ENCODE results near the gene TBC1D2B. TPM values are rescaled to one million over a fixed set of nuclear protein-coding genes. Genes with fewer than 3 reads are reported as not detected.

TBC1D2B gene
- total and polyA plus RNA-seq, 8 donors = 9.3 to 61.7 (median 38.8) TPM

DNA sequence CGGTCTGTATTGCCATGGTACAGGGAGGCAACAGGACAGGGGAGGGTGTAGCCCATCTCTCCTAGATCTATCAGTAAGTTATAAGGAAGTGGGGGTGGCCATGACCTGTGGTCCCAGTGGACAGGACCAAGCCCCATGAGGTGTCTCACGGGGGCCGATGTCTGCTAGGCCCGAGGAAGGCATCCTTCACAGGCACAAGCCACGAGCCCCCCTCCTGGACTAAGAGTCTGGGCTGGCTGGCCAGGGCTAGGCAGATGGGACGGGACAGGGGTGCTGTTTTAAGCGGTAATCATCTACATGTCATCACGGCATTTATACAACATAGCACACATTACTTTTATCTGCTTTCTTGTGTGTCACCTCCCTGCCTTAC, 2.6 kb upstream of the TBC1D2B start:
- H3K4me1 ChIP-seq = peaks cover 21 to 77% (median 47%) of the 10 kb centered on the region in 4 donors
- H3K9me3 ChIP-seq = no peaks in the 10 kb centered on the region
- H3K27ac ChIP-seq = no peak overlapping the region
- intact Hi-C loops (cut with DNase I; ENCODE audit: low total_unique reads) = no loop called here
- DNase-seq = no peak
- H3K27me3 ChIP-seq = no peaks in the 10 kb centered on the region
- WGBS, 5 donors = 90 to 95% (median 94%) methylated on average over 8 of the region's 8 CpGs
- H3K4me3 ChIP-seq = no peak overlapping the region
- no peaks in the 10 kb centered on the region for H3K36me3 ChIP-seq
- TF ChIP-seq EP300 (IDR thresholded peaks at IDR 0.05) (no peak), POLR2AphosphoS5 (IDR thresholded peaks at IDR 0.05) (no peak), POLR2A (IDR thresholded peaks at IDR 0.05) (no peak)
- TF ChIP-seq, protein P1, sequence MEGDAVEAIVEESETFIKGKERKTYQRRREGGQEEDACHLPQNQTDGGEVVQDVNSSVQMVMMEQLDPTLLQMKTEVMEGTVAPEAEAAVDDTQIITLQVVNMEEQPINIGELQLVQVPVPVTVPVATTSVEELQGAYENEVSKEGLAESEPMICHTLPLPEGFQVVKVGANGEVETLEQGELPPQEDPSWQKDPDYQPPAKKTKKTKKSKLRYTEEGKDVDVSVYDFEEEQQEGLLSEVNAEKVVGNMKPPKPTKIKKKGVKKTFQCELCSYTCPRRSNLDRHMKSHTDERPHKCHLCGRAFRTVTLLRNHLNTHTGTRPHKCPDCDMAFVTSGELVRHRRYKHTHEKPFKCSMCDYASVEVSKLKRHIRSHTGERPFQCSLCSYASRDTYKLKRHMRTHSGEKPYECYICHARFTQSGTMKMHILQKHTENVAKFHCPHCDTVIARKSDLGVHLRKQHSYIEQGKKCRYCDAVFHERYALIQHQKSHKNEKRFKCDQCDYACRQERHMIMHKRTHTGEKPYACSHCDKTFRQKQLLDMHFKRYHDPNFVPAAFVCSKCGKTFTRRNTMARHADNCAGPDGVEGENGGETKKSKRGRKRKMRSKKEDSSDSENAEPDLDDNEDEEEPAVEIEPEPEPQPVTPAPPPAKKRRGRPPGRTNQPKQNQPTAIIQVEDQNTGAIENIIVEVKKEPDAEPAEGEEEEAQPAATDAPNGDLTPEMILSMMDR (IDR thresholded peaks at IDR 0.05) = no peak

DNA sequence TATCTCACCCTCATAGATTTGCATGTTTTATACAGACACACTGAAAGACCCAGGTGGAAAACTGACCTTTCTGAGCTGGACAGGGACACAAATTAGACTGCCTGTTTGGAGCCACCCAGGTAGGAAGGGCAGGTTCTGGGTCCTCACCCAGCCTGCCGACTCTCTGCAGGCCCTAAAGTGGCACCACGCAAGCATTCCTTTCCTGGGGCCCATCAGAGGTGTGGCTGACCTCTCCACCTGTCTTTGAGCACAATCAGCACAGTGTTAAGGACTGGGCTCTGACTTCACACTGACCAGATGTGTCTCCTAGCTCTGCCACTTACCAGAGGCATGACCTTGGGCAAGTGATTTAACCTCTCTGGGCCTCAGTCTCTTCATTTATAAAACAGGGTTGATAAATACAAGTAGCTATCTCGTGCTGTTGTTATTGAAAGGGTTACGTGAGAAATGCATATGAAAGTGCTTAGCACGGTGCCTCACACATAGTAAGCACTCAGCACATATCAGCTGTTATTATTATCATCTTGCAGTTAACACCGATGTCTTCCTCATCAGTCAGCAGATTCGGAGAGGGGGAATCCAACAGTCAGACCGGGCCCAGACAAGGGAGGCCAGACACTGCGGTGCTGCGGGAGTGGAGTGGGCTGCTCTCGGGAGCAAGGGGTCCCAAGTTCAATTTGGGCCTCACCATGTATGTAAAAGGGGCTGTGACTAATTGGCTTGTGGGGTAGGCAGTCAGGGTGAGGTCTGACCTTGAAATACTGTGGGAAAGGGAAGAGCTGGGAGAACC, 2.0 kb upstream of the TBC1D2B start:
- no peak for DNase-seq
- H3K27me3 ChIP-seq = no peaks in the 10 kb centered on the region
- TF ChIP-seq POLR2A (IDR thresholded peaks at IDR 0.05) (no peak), EP300 (IDR thresholded peaks at IDR 0.05) (no peak)
- TF ChIP-seq, protein P1 (IDR thresholded peaks at IDR 0.05) = no peak
- no peak overlapping the region for H3K4me3 ChIP-seq
- no peaks in the 10 kb centered on the region for H3K9me3 ChIP-seq
- H3K27ac ChIP-seq = peak overlapping the region in 1 of 5 donors; percentile 99
- intact Hi-C loops (cut with DNase I; ENCODE audit: low total_unique reads) = no loop called here
- H3K36me3 ChIP-seq = no peaks in the 10 kb centered on the region
- 79 to 86% (median 84%) methylated on average over 10 to 11 of the region's 11 CpGs for WGBS, 5 donors
- peaks cover 27 to 80% (median 49%) of the 10 kb centered on the region in 4 donors for H3K4me1 ChIP-seq

DNA sequence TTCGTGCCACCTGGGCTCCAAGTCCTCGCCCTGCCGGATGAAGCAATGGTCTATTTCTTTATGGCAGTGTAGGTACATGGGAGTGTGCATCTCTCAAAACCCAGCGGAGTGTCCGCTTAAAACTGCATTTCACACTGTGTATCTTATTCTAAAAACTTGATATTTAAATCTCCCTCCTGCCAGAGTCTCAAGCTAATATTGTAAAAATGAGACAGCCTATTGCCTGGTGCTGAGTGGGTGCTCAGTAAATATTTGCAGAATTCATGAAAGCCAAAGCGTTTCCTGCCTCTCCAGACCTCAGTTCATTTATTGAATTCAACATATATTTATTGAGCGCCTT, 330 bp upstream of the TBC1D2B start:
- H3K27ac ChIP-seq = peak overlapping the region; percentile 92 to 99 (median 97)
- peak overlapping the region; percentile 81 to 96 (median 89) for H3K4me3 ChIP-seq
- peaks cover 27 to 80% (median 52%) of the 10 kb centered on the region in 4 donors for H3K4me1 ChIP-seq
- intact Hi-C loops (cut with DNase I; ENCODE audit: low total_unique reads) = no loop called here
- no peaks in the 10 kb centered on the region for H3K9me3 ChIP-seq
- DNase-seq = no peak
- no peak for TF ChIP-seq POLR2A (IDR thresholded peaks at IDR 0.05)
- no peak for TF ChIP-seq POLR2AphosphoS5 (IDR thresholded peaks at IDR 0.05)
- TF ChIP-seq, protein P1 (IDR thresholded peaks at IDR 0.05) = no peak
- TF ChIP-seq EP300 (IDR thresholded peaks at IDR 0.05) = no peak
- WGBS, 5 donors = 6 to 9% (median 8%) methylated on average over 4 to 7 of the region's 7 CpGs
- no peaks in the 10 kb centered on the region for H3K36me3 ChIP-seq
- H3K27me3 ChIP-seq = no peaks in the 10 kb centered on the region

GRCh38 chr15:78076231-78077052, 1.1 kb downstream of the TBC1D2B start:
- Histone ChIP-seq H3K36me3 (no peaks in the 10 kb centered on the region), H3K4me1 (peaks cover 35 to 80% (median 56%) of the 10 kb centered on the region in 4 donors), H3K27ac (peak overlapping the region; percentile 92 to 99 (median 97)), H3K4me3 (peak overlapping the region; percentile 81 to 96 (median 89)), H3K27me3 (no peaks in the 10 kb centered on the region), H3K9me3 (no peaks in the 10 kb centered on the region)
- WGBS, 5 donors = 30 to 43% (median 31%) methylated on average over 17 of the region's 17 CpGs
- TF ChIP-seq EP300 (IDR thresholded peaks at IDR 0.05) (no peak), POLR2A (IDR thresholded peaks at IDR 0.05) (no peak)
- TF ChIP-seq, protein P1 (IDR thresholded peaks at IDR 0.05) = peak in 1 of 7 experiments; percentile 15
- intact Hi-C loops (cut with DNase I; ENCODE audit: low total_unique reads) = no loop called here
- DNase-seq = no peak

All from stomach (tissue), 9 donors.